Skeletal muscle satellite cell (primary cell): ENCODE measurements around the gene SCRN1.

Source experiments
- H3K27me3 ChIP-seq: 2 replicates; pipeline ENCODE4 v1.7.0; 2013; ENCODE audit warnings: low read length; ENCODE audit not compliant: control insufficient read depth, insufficient read depth
- H3K36me3 ChIP-seq: 2 replicates; pipeline ENCODE4 v1.7.0; 2013; ENCODE audit warnings: mild to moderate bottlenecking, control low read depth, low read length; ENCODE audit not compliant: insufficient read depth
- H3K4me1 ChIP-seq: 2 replicates; pipeline ENCODE4 v1.7.0; 2013; ENCODE audit warnings: low read length; ENCODE audit not compliant: control insufficient read depth, insufficient read depth
- H3K4me2 ChIP-seq: 2 replicates; pipeline ENCODE4 v1.7.0; 2013; ENCODE audit warnings: mild to moderate bottlenecking, low read length
- H3K4me3 ChIP-seq: 2 replicates; pipeline ENCODE4 v1.7.0; 2013; ENCODE audit warnings: low read length
- H3K9ac ChIP-seq: 2 replicates; pipeline ENCODE4 v1.7.0; 2013; ENCODE audit warnings: mild to moderate bottlenecking, low read depth, low read length, moderate library complexity
- H3K9me3 ChIP-seq: replicated peaks from 2 replicates; pipeline ENCODE4 v1.7.0; 2013; ENCODE audit warnings: mild to moderate bottlenecking, control low read depth, low read length

SCRN1 gene

DNA sequence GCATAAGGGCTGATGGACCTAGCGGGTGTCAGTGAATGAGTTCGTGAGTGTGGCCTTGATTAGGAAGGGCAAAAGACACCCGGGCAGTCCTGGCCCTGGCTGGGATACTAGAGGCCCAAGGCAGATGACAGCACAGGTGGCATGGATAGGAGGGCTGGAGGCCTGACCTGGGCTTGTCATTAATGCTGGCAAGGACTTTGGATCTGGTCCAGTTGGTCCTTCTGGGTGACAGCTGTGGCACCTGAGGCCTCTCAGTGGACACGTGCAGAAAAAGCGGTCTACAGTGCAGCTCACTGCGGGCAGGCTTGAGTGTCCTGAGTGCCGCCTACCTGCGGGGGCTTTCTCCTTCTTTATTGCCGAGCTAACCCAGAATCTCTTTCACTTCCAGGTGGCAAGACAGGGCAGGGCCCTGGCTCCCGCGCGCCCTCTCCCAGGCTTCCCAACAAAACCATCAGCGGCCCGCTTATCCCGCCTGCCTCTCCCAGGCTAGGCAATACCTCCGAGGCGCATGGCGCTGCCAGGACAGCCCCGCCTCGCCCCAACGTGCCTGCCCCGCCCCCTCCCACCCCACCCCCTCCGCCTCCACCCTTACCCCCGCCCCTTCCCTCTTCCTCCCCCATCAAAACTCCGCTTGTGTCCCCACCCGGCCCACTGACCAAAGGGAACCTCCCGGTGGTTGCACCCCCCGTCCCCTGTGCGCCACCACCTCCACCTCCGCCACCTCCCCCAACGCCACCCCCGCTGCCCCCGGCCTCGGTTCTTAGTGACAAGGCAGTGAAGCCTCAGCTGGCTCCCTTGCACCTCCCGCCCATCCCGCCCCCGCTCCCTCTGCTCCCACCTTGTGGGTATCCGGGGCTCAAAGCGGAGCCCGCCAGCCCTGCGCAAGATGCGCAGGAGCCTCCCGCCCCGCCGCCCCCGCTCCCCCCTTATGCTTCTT is 105.9 kb downstream of the SCRN1 start:
- no peaks in the 10 kb centered on the region for H3K36me3 ChIP-seq
- H3K4me2 ChIP-seq: no peak overlapping the region
- no peak overlapping the region for H3K4me3 ChIP-seq
- H3K27me3 ChIP-seq: no peaks in the 10 kb centered on the region
- H3K9ac ChIP-seq: no peak overlapping the region
- H3K4me1 ChIP-seq: no peaks in the 10 kb centered on the region
- H3K9me3 ChIP-seq: no peaks in the 10 kb centered on the region

GRCh38 chr7:29882481-29882880 is 107.1 kb downstream of the SCRN1 start:
- H3K9me3 ChIP-seq: no peaks in the 10 kb centered on the region
- no peaks in the 10 kb centered on the region for H3K4me1 ChIP-seq
- H3K27me3 ChIP-seq: peaks cover under 1% of the 10 kb centered on the region
- no peak overlapping the region for H3K9ac ChIP-seq
- no peak overlapping the region for H3K4me3 ChIP-seq
- H3K36me3 ChIP-seq: no peaks in the 10 kb centered on the region
- H3K4me2 ChIP-seq: no peak overlapping the region

DNA sequence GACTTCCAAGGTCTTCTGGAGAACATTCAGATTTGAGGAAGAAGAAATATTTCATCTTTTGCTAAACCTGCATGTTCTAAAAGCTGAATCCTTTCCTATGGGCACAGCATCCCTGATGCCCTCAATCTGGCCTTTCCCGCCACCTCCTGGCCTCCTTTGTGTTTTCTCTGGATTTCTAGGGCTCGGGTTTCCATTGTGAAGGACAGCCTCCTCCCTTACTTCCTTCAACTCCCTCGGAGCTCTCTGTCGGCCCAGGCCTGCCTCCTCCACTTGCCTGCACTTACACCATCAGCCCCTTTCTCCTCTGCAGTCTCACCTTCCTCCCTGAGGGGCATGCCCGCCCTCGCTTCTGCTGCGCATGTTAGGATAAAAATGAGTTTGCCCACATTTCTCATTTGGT is 107.9 kb downstream of the SCRN1 start:
- no peaks in the 10 kb centered on the region for H3K9me3 ChIP-seq
- H3K4me1 ChIP-seq: no peaks in the 10 kb centered on the region
- peaks cover 8% of the 10 kb centered on the region for H3K27me3 ChIP-seq
- H3K4me3 ChIP-seq: no peak overlapping the region
- H3K9ac ChIP-seq: no peak overlapping the region
- no peaks in the 10 kb centered on the region for H3K36me3 ChIP-seq
- H3K4me2 ChIP-seq: no peak overlapping the region

GRCh38 chr7:29879609-29880008 is 110.0 kb downstream of the SCRN1 start:
- Histone ChIP-seq H3K4me2 (no peak overlapping the region), H3K27me3 (peaks cover 21% of the 10 kb centered on the region), H3K9me3 (no peaks in the 10 kb centered on the region), H3K9ac (no peak overlapping the region), H3K36me3 (no peaks in the 10 kb centered on the region), H3K4me3 (no peak overlapping the region), H3K4me1 (no peaks in the 10 kb centered on the region)

DNA sequence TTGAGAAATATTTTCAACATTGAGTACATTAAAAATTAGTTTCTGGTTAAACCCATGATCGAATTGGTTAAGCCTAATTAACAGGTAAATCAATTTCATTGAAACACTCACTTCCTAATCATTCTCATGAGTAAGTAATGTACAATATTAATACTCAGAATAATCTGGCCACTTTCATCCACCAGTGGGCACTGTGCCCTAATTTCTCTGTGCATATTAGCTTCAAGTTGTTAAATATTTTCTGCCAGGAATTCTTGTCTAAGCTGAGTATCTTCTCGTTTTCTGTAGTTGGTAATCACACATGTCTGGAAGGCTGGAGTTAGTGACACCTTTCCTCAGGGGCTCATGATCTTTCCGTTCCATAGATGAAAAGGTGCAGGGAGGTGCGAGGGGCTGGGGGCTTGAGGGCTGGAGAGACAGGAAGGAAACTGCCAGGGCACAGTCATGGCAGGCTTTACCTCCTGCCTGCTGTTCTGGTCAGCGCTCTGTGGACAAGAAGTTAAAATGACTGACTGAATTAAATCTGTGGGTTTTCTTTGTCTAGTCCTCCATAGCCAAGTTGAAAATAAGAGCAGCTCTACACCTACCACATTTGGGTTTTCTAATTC is 111.4 kb downstream of the SCRN1 start:
- Histone ChIP-seq H3K36me3 (no peaks in the 10 kb centered on the region), H3K4me3 (no peak overlapping the region), H3K4me1 (no peaks in the 10 kb centered on the region), H3K4me2 (no peak overlapping the region), H3K9ac (no peak overlapping the region), H3K27me3 (peaks cover 27% of the 10 kb centered on the region), H3K9me3 (no peaks in the 10 kb centered on the region)

DNA sequence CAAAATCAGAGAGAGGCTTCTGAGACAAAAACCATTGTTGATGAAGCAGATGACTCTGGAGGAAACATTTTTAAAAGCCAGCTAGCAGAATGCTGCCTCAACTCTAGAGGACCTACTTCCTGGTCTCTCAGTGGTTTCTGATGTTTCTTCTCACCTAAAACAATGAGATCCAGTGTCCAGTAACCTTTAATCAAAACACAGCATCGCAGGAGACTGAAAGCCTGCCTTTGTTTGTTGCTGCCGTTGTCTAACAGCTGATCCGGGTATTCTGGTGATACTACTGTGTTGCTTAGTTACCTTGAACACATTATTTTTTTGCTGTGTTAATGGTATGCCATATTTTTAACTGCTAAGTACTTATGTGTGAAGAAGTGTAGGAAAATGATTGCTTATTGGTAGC is 112.4 kb downstream of the SCRN1 start:
- peaks cover 27% of the 10 kb centered on the region for H3K27me3 ChIP-seq
- H3K9me3 ChIP-seq: no peaks in the 10 kb centered on the region
- no peak overlapping the region for H3K4me3 ChIP-seq
- H3K4me1 ChIP-seq: no peaks in the 10 kb centered on the region
- no peaks in the 10 kb centered on the region for H3K36me3 ChIP-seq
- no peak overlapping the region for H3K9ac ChIP-seq
- no peak overlapping the region for H3K4me2 ChIP-seq

DNA sequence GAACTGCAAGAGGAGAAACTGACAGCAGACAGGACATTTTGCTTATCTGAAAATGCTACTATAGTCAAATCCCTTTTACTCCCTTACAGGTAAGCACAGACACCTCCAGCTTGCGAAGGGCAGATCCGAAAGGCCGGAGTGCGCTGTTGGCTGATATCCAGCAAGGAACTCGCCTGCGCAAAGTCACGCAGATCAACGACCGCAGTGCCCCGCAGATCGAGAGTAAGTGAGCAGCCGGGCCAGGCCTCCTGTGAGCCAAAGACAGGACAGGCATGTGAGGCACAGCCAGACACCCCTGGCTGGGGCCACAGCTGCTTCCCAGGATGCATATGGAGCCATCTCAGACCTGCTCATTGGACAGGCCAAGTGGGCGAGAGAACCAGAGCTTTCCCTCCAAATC is 113.9 kb downstream of the SCRN1 start:
- Histone ChIP-seq H3K4me2 (no peak overlapping the region), H3K4me3 (no peak overlapping the region), H3K4me1 (no peaks in the 10 kb centered on the region), H3K27me3 (peaks cover 29% of the 10 kb centered on the region), H3K9me3 (no peaks in the 10 kb centered on the region), H3K9ac (no peak overlapping the region), H3K36me3 (no peaks in the 10 kb centered on the region)

DNA sequence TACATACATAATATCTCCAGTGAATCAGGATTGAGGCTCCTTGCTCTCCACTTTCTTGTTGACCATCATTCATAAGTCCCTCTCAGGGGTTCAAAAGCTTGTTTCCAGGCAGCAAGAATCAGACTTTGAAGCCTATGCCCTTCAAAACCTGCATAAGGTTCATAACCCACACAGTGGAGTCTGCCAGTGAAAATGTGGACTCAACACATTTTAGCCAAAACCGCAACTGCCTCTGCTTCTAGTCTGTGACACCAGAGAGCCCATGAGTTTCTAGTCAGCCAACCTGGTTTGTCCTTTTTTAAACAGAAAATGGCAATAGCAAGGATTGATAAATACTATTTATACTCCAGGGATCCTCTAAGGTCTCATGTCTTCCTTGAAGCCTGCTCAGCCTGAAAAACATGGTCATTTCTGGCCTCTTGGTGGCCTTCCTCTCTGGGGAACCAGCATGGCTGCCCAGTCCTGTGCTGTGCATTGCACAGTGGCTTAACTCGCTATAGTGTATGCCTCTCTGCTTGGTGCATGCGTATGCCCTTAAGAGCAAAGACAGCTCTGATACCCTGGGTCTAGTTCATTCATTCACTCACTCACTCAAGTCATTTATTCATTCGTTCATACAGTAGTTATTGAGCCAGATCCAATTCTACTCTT is 115.8 kb downstream of the SCRN1 start:
- Histone ChIP-seq H3K4me2 (no peak overlapping the region), H3K9ac (no peak overlapping the region), H3K4me1 (no peaks in the 10 kb centered on the region), H3K9me3 (no peaks in the 10 kb centered on the region), H3K36me3 (no peaks in the 10 kb centered on the region), H3K4me3 (no peak overlapping the region), H3K27me3 (peaks cover 34% of the 10 kb centered on the region)

DNA sequence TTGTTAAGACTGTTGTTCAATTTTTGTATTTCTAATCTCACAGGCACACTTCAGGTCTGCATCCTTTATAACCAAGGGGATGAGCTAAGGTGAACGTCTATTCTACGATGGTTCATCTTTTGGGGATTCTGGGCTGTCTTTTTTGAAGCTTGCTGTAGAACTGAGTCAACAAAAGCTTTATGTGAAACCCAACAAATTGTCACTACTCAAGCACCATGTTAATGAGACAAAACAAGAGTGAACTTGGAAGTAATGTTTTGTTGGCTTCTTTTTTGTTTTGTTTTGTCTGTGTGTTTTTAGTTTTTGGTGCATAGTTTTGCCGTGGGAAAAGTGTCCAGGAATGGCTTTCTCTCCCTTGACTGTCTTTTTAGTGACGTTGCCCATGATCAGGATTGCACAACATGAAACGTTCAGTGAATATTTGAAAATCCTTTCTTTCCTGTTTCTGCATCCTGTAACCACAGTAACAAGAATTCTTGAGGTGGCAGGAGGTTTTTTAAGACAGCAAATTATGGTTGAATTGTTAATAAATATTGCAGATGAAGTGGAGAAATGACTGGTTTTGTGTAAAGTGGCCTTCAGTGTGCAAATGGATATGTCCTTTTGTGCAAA is 117.7 kb downstream of the SCRN1 start:
- Histone ChIP-seq H3K4me3 (no peak overlapping the region), H3K9me3 (no peaks in the 10 kb centered on the region), H3K27me3 (peaks cover 31% of the 10 kb centered on the region), H3K4me1 (no peaks in the 10 kb centered on the region), H3K4me2 (no peak overlapping the region), H3K36me3 (no peaks in the 10 kb centered on the region), H3K9ac (no peak overlapping the region)
